Measurements from ENCODE around the gene CCDC74B.
"Not testable (repeated sequence)": the region's sequence is repeated elsewhere in the genome, so short reads cannot be mapped to it uniquely, and the experiment has no call there.

CCDC74B gene

GRCh38 chr2:130150181-130151144 is 5.6 kb upstream of the CCDC74B start:
- no peak for DNase-seq (ENCODE audit: low read depth, low spot score)

DNA sequence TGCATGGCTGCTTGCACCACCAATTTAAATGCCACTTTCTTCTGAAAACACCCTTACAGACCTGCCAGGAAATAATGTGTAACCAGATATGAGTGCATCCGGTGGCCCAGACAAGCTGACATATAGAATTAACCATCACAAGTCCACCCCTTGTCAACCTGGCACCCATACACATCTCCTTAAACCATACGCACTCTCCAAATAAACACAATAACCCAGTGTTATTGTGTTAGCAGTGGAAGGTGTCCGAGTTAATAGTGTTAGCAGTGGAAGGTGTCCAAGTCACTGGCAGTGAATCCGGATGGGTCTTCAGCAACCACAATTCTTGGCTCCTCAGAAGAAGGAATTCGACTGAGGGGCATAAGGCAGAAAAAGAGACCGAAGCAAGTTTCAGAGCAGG is 3.6 kb upstream of the CCDC74B start:
- not testable (repeated sequence) for DNase-seq (ENCODE audit: low read depth, low spot score)

DNA sequence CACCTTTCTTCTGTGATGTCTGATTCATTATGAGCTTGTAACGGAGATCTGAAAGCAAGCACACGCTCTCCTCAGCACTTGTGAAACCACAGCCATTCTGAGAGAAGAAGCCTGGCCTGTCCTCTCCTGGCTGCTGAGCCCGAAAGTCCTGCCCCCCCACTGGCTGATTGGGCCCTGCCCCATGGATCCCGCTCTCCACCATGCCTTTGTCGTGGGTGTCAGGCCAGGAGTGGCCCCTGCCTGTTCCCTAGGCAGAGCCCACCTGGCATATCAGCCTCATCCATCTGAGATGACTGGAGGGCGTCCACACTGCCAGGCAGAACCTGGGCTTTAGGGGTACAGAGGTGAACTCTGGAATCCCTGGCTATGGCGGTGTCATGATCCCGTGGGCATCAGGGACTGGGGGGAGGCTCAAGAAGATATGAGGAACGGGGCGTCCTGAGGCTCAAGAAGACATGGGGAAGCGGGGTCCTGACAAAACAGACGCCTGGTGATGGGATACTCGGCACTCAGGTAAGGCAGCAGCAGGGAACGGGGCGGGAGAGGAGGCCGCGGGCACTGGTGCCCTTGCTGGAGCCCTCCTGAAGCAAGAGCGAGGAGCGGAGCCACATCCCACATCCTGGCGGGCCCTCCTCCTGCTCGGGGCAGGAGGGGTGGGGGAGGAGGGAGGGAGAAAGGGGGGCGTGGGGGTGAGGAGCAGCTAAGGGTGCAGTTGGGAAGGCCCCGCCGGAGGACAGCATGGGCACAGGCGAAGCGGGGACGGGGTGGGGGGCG is 1.5 kb downstream of the CCDC74B start:
- DNase-seq (ENCODE audit: low read depth, low spot score) = not testable (repeated sequence)

- DNase-seq (ENCODE audit: low read depth, low spot score) = not testable (repeated sequence)
Observed at GRCh38 chr2:130142396-130143265, 2.3 kb downstream of the CCDC74B start.

- not testable (repeated sequence) for DNase-seq (ENCODE audit: low read depth, low spot score)
Observed at GRCh38 chr2:130141645-130142370, 3.1 kb downstream of the CCDC74B start.

DNA sequence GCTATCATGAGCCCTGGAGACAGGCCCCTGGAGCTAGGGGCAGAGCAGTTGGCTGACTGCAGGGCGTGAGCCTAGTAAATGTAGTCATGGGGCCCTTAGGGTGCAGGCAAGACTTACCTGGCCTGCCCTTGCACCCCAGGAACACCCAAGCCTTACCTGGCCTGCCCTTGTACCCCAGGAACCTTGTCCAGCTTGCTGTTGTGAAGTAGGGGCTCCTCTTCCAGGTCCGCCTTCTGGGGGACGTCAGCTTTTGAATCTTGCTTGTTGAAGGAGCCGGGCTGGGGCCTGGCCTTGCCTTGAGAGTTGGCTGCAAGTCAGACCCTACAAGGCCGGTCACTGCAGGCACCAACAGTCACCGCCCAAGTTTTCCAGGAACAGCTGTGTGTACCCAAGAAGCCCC is 3.9 kb downstream of the CCDC74B start:
- DNase-seq (ENCODE audit: low read depth, low spot score) = not testable (repeated sequence)

DNA sequence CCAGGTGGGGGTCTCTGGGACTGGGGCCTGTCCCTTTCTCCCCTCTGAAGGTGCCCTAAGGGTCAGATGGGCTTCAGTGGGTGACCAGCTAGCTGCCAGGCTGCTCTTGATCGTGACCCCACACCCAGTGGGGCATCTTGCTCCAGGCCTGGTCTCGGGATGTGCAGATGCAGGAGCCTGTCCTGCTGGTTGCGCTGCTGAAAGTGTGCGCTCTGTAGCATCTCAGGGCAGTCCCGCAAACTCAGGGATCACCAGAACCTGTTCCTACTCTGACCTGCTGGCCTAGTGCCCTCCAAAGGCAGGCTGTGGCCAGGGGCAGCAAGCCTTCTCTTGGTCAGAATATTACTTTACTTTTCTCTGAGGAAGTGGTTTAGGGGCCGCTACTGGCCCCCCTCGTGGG is 4.4 kb downstream of the CCDC74B start:
- DNase-seq (ENCODE audit: low read depth, low spot score) = not testable (repeated sequence)

GRCh38 chr2:130139331-130140280 is 5.3 kb downstream of the CCDC74B start:
- DNase-seq (ENCODE audit: low read depth, low spot score) = not testable (repeated sequence)

DNA sequence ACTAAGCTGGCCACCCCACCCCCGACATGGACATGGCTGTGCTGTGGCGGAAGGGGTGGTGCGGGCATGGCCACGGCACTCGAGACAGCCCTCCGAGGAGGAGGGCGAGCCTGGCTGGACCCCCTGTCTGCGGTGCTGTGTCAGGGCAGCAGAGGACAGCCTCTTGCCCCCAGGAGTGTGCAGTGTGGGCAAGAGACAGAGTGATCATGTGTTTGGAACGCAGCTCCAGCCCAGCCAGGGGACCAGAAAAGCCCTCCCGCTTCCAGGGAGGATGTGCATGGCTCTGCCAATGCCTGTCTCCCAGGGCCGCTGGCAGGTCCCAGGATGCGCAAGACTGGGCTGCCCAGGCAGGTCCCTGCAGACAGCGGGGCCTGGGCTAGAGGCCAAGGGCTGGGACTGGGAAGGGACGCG is 6.1 kb downstream of the CCDC74B start:
- not testable (repeated sequence) for DNase-seq (ENCODE audit: low read depth, low spot score)

DNA sequence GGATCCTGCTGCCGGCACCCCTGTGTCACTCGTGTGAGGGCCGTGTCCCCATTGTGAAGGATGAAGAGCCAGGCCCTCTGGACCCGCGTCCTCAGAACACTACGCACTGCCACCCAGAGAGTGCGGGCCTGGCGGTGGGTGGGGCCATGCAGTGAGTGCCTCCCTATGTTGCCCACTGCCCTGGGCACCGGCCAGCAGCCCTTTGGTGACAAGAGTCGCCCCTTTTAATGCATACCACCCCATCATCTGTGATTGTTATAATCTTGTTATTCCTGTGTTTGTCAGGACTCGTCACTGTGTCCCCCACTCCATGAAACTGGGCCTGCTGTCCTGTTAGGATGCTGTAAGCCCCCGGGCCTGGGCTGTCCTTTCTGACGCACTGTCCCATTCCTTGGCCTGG is 6.6 kb downstream of the CCDC74B start:
- not testable (repeated sequence) for DNase-seq (ENCODE audit: low read depth, low spot score)

DNA sequence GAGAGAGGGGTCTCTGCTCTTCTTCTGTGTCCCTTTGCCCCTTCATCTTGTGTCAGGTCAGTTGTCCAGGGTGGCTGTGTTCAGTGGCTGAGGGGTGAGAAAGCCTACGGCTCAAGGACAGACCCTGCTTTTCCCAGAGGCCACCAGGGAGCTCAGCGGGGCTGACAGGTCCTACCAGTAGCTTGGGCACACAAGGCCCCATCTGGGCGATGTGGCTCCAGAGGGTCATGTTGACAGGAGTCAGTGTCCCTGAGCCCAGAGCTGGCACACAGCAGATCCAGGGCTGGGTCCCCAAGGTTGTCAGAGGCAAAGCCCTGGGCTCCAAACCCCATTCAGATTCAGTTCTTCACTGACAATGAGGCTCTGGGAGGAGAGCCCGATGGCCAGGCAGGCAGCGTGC is 7.8 kb downstream of the CCDC74B start:
- not testable (repeated sequence) for DNase-seq (ENCODE audit: low read depth, low spot score)

DNA sequence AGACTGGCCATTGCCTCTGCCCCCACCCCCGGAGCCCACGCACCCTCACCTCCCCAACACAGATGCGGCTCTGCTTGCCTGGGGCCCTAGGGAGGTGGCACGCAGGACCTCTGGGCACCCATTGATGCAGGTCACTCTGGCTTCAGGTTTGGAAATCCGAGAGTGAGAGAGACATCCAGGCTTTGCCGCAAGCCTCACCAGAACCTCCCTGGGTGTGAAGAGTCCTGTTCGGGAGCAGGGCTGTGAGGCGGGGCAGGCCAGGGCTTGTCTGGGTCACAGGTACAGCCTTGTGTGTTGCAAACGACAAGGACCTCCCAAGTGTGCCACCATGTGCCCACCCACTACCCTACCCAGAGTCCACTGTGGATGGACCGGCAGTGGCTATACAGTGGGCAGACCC is 8.4 kb downstream of the CCDC74B start:
- DNase-seq (ENCODE audit: low read depth, low spot score) = not testable (repeated sequence)

- no peak for DNase-seq (ENCODE audit: low read depth, low spot score)
Observed at GRCh38 chr2:130135692-130136541, 9.0 kb downstream of the CCDC74B start.

- DNase-seq (ENCODE audit: low read depth, low spot score) = not testable (repeated sequence)
Observed at GRCh38 chr2:130129120-130129829, 15.6 kb downstream of the CCDC74B start, which contains the start of gene POTEF. TSS of gene POTEF (minus strand) at chr2:130129222. CDS start at chr2:130120515, 8,707 bp downstream.

DNA sequence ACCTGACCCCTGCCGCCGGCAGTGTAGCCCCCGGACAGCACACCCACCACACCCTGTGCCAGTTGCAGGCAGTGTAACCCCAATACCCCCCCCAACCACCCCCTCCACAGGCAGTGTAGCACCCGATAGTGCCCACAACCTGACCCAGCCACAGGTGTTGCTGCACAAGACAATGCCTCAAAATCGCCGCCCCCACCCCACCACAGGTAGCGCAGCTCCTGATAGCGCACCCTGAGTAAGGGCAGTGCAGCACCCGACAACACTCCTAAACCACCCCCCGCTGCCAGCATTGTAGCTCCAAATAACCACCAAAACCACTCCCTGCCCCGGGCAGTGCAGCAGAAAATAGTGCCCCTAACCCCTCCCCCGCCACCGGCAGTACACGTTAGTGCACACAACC is 16.4 kb downstream of the CCDC74B start:
- not testable (repeated sequence) for DNase-seq (ENCODE audit: low read depth, low spot score)

DNA sequence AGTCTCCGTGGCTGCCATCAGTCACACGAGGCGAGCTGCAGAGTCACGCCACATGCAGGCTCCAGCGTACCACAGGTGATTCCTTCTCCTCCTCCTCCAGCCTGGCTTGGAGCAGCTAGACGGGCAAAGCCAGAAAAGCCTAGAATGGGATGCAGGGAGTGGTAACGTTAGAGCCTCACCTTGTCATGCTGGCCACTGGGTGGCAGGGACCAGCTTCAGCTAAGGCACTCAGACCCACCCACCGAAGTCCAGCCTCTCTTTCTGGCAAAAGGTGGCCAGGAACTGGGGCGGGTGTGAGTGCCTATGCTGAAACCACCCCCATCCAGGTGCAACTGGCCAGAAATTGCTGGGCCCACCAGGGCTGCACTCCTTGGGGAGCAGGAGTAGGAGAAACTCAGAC is 17.2 kb downstream of the CCDC74B start:
- DNase-seq (ENCODE audit: low read depth, low spot score) = not testable (repeated sequence)

DNA sequence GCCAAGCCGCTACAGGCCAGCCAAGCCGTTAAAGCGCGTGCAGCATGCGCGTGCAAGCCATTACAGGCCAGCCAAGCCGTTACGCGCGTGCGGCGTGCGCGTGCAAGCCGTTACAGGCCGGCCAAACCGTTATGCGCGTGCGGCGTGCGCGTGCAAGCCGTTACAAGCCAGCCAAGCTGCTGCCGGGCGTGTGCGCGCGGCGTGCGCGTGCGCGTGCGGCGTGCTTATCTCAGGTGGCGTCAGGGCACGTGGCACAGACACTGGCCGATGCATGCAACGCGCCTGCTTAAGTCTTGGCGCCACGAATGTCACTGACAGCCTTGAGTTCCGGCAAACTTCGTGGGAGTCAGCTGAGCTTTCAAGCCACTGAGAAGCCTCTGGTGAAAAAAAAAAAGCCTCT is 24.0 kb downstream of the CCDC74B start:
- DNase-seq (ENCODE audit: low read depth, low spot score) = not testable (repeated sequence)

All from brain pericyte (primary cell).